Activated CD8-positive, alpha-beta memory T cell treated with anti-CD3 and anti-CD28 coated beads for 48 hours (primary cell): ENCODE data around the gene B3GNT7.
A peak's percentile ranks its signal among the peaks of the same experiment; 100 is the strongest.
"Not testable (repeated sequence)": the region's sequence is repeated elsewhere in the genome, so short reads cannot be mapped to it uniquely, and the experiment has no call there.

Source experiments
- DNase-seq, 3 experiments: peaks; one replicate each; pipeline ENCODE4 v3.0.0-alpha.2; 2020; ENCODE audit warnings: low read depth in 2 of 3, low spot score in 2 of 3

Gene B3GNT7

DNA sequence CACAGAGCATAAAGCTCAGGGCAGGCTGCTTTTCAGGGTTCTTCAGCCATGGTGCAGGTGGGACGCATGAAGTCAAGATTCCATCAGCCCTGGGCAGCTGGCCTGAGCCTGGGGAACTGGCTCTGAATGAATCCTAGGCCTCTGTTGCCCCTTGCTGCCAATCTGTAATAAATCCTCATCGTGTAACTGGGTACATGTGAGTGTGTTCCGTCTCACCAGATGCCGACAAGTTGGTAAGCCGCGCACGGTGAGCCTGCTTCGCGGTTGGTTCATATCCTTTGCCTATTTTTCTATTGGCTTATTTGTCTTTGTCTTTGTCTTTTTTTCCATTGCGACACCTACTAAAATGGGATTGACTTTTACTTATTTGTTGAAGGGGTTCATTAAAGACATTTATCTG is 27.7 kb downstream of the B3GNT7 start:
- no peak for DNase-seq

DNA sequence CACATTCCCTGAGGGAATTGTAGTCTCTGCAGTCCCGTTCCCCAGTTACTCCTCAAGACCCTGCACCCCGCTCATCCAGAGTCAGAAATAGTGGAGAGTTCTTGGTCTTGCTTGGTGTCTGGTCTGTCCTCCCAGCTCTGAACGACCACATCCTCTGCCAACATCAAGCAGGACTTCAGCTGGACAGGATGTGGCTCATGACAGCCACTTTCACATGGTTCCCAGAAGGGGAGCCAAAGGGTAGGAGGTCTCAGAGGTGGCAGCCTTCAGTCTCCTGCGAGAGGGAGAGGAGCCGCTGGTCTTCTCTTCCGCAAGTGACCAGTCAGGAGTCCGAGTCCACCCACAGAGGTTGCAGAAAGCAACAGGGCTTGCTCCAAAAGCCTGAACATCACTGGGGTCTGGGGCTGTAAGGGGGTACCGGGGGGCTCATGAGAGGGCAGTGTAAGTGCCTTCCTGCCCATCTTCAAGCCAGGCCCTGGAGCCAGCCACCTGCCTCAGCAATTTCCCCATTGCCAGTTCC is 29.8 kb downstream of the B3GNT7 start:
- no peak for DNase-seq

- peak in 1 of 3 experiments; percentile 35 for DNase-seq
Observed at GRCh38 chr2:231425811-231426703, 30.5 kb downstream of the B3GNT7 start.

GRCh38 chr2:231427116-231427515 is 31.6 kb downstream of the B3GNT7 start:
- DNase-seq, result no peak

DNA sequence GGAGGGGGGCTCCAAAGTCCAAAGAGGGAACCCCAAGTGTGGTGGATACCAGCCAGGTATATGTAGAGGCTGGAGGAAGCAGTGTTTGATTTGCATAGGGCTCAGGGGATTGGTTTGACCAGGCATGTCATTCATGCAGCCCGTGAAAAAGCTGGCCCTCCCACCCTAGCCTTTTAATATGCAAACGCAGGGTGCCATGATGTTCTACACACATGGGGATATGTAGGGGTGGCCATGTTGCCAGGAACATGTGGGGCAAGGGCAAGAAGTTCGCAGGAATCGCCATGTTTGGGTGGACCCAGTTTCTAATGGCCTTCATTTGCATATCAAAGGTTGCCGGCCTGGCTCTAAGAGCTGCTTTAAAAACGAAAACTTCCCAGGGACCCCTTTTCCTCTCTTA is 33.6 kb downstream of the B3GNT7 start:
- DNase-seq, result no peak

DNA sequence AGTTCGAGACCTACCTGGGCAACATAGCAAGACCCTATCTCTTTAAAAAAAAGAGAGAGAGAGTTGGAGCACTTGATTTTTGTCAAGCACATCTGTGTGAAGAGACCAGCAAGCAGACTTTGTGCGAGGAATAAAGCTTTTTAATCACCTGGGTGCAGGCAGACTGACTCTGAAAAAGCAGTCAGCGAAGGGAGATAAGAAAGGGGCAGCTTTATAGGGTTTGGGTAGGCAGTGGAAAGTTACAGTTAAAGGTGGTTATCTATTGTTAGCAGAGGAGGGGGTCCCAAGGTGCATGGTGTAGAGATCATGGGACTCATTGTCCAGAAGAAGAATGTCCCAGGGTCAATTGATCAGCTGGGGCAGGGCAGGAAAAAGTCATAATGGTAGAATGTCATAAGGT is 34.4 kb downstream of the B3GNT7 start:
- no peak for DNase-seq

GRCh38 chr2:231430437-231430836 is 34.9 kb downstream of the B3GNT7 start:
- DNase-seq, result not testable (repeated sequence)

- no peak for DNase-seq
Observed at GRCh38 chr2:231431606-231432005, 36.1 kb downstream of the B3GNT7 start.

DNA sequence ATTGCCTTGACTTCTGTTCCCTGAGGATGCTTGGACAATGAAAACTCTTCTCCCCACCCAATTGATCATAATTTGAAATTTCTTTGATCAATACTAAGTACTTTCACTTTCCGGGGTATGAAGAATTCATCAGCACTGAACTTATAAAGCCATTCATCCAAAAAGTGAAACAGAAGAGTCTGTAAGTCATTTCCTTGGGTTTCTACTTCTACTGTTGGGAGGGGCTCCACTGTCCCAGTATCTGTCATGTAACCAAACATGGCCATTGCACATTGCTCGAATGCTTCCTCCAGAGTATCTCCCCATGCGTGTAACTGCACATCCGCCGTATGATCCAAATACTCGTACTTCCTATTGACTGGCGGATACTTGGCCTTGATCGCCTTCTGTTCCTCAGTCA is 38.5 kb downstream of the B3GNT7 start:
- no peak for DNase-seq

- DNase-seq, result no peak
Observed at GRCh38 chr2:231436957-231437356, 41.4 kb downstream of the B3GNT7 start.

GRCh38 chr2:231449503-231450054 is 54.1 kb downstream of the B3GNT7 start:
- no peak for DNase-seq

- DNase-seq, result no peak
Observed at GRCh38 chr2:231450548-231450989, 55.1 kb downstream of the B3GNT7 start.
